K562 (cell line): ENCODE data around the gene INS. TPM values are rescaled to one million over a fixed set of nuclear protein-coding genes. Genes with fewer than 3 reads are reported as not detected.

Experiments used
- ATAC-seq: fragments of 200-7000 bp; cut with Tn5 transposase; 3 replicates; pipeline ENCODE4 v1.9.1; 2020; ENCODE audit warnings: moderate library complexity
- BruUV-seq: library from RNA; stranded (reverse); fragments of 400-500 nt; replicated peaks from 2 replicates; lab custom pipeline; 2021; lab: Mats Ljungman, UMichigan
- CTCF ChIA-PET: fragments of 300-600 bp; formaldehyde crosslinking; extraction: SDS; loops from one replicate; lab custom pipeline; 2021; ENCODE audit warnings: low intra/inter-chr PET ratio; lab: Yijun Ruan, JAX
- POLR2A ChIA-PET: fragments of 300-600, 350-650 bp; sonication (Branson Sonifier 250); formaldehyde crosslinking; extraction: SDS; loops from one replicate; lab custom pipeline; 2021; ENCODE audit warnings: antibody characterized with exemption, inconsistent platforms; lab: Yijun Ruan, JAX
- DNase-seq, 4 experiments: peaks; one replicate each; pipeline versions ENCODE4 v3.0.0 to v3.0.0-alpha.2; 2011 to 2018; ENCODE audit warnings: low spot score in 3 of 4, mixed read lengths in 3 of 4; ENCODE audit errors: extremely low read depth in 1 of 4
- FAIRE-seq: peaks from 2 replicates; lab custom pipeline; 2011; peaks lifted over from hg19 to GRCh38; lab: Jason Lieb, UNC
- H2AFZ ChIP-seq: 2 replicates; pipeline ENCODE4 v1.6.0; 2011; ENCODE audit warnings: low read depth, low read length, control low read depth, inconsistent platforms
- H3K27ac ChIP-seq: fragments of 200-600 bp; 3 replicates; pipeline ENCODE4 v1.8.0; 2011; ENCODE audit warnings: low read depth, mild to moderate bottlenecking, control low read depth, inconsistent platforms, low read length, moderate library complexity, mixed read lengths; ENCODE audit errors: extremely low read depth
- H3K27me3 ChIP-seq, 2 experiments: fragments of 300-600 bp in 1 of 2; 2 replicates in 1 of 2; 3 replicates in 1 of 2; pipeline versions ENCODE4 v1.6.0 to v1.8.0; 2011; ENCODE audit warnings: inconsistent platforms in 2 of 2, low read length in 2 of 2, mild to moderate bottlenecking in 1 of 2, mixed read lengths in 1 of 2, moderate library complexity in 1 of 2; ENCODE audit not compliant: control insufficient read depth in 2 of 2, insufficient read depth in 2 of 2
- H3K36me3 ChIP-seq: fragments of 300-600 bp; 3 replicates; pipeline ENCODE4 v1.8.0; 2011; ENCODE audit warnings: mild to moderate bottlenecking, low read length, inconsistent platforms; ENCODE audit not compliant: control insufficient read depth, insufficient read depth
- H3K4me1 ChIP-seq, 2 experiments: fragments of 200-600 bp in 1 of 2; replicated peaks in 1 of 2; 2 replicates in 1 of 2; 3 replicates in 1 of 2; pipeline versions ENCODE4 v1.5.1 to v1.8.0; 2011; ENCODE audit warnings: inconsistent platforms in 2 of 2, low read length in 2 of 2, mild to moderate bottlenecking in 1 of 2, mixed read lengths in 1 of 2, moderate library complexity in 1 of 2; ENCODE audit not compliant: control insufficient read depth in 2 of 2, insufficient read depth in 2 of 2
- H3K4me2 ChIP-seq: 2 replicates; pipeline ENCODE4 v1.6.1; 2011; ENCODE audit warnings: low read length, control low read depth, inconsistent platforms, mixed read lengths; ENCODE audit not compliant: insufficient read depth
- H3K4me3 ChIP-seq: fragments of 200-600 bp; sonication (generic), shearing (Covaris generic); 2 replicates; pipeline ENCODE4 v1.5.1; 2016; ENCODE audit warnings: control low read depth, inconsistent platforms
- H3K79me2 ChIP-seq: fragments of 200-600 bp; 3 replicates; pipeline ENCODE4 v1.8.0; 2011; ENCODE audit warnings: low read length, inconsistent platforms; ENCODE audit not compliant: control insufficient read depth, insufficient read depth
- H3K9ac ChIP-seq, 2 experiments: 2 replicates each; pipeline versions ENCODE4 v1.6.0 to v1.6.1; 2011; ENCODE audit warnings: low read depth in 2 of 2, low read length in 2 of 2, control low read depth in 1 of 2, inconsistent platforms in 1 of 2, mild to moderate bottlenecking in 1 of 2, mixed read lengths in 1 of 2; ENCODE audit not compliant: insufficient read depth in 1 of 2
- H3K9me1 ChIP-seq: one replicate; pipeline ENCODE4 v1.6.0; 2011; ENCODE audit warnings: inconsistent platforms, mild to moderate bottlenecking, low read length, moderate library complexity; ENCODE audit not compliant: control insufficient read depth, insufficient read depth
- H3K9me3 ChIP-seq: replicated peaks from 2 replicates; pipeline ENCODE4 v1.5.1; 2011; ENCODE audit warnings: low read depth, low read length, inconsistent platforms; ENCODE audit not compliant: control insufficient read depth, insufficient read depth
- H4K20me1 ChIP-seq: replicated peaks from 2 replicates; pipeline ENCODE4 v1.6.1; 2011; ENCODE audit warnings: low read length, inconsistent platforms, mixed read lengths; ENCODE audit not compliant: control insufficient read depth, insufficient read depth
- CBX3 ChIP-seq, 2 experiments: IDR thresholded peaks; 1 replicate in 1 of 2; 2 replicates in 1 of 2; pipeline ENCODE4 v1.6.1; 2012; ENCODE audit warnings: inconsistent platforms in 2 of 2, low read length in 2 of 2, borderline replicate concordance in 1 of 2, control low read depth in 1 of 2
- CBX5 ChIP-seq: IDR thresholded peaks from 2 replicates; pipeline ENCODE4 v1.6.1; 2014; ENCODE audit warnings: low read depth, borderline replicate concordance
- CHD1 ChIP-seq: fragments of 200-600 bp; sonication (generic); IDR thresholded peaks from one replicate; pipeline ENCODE4 v1.6.1; 2012; ENCODE audit warnings: mild to moderate bottlenecking, moderate library complexity, low read length, inconsistent platforms
- COPS2 ChIP-seq: fragments of 450-650 bp; conservative IDR thresholded peaks from 2 replicates; pipeline ENCODE4 v1.6.1; 2016; ENCODE audit warnings: mild to moderate bottlenecking, moderate library complexity
- EGR1 ChIP-seq: fragments of 450-650 bp; conservative IDR thresholded peaks from 2 replicates; pipeline ENCODE4 v1.6.1; 2017; ENCODE audit warnings: mild to moderate bottlenecking
- EHMT2 ChIP-seq: fragments of 450-650 bp; IDR thresholded peaks from 2 replicates; pipeline ENCODE4 v1.6.1; 2018; ENCODE audit warnings: antibody characterized with exemption
- ETV1 ChIP-seq: fragments of 450-650 bp; conservative IDR thresholded peaks from 2 replicates; pipeline ENCODE4 v1.6.1; 2016; ENCODE audit warnings: missing genetic modification characterization, control low read depth, low read depth, missing compliant biosample characterization
- GABPA ChIP-seq: fragments of 200-800 bp; sonication (Bioruptor generic); conservative IDR thresholded peaks from 2 replicates; pipeline ENCODE4 v1.6.1; 2016; ENCODE audit warnings: low read depth, missing genetic modification characterization, missing compliant biosample characterization
- GABPB1 ChIP-seq: sonication (generic); formaldehyde crosslinking; IDR thresholded peaks from 2 replicates; pipeline ENCODE4 v1.8.0; 2022; ENCODE audit warnings: mild to moderate bottlenecking, missing genetic modification reagents
- MYC ChIP-seq, 2 experiments: fragments of 250-450 bp in 1 of 2; sonication (Bioruptor Pico) in 1 of 2; IDR thresholded peaks; 2 replicates each; pipeline versions ENCODE4 v1.5.1 to v1.6.1; 2012 to 2021; ENCODE audit warnings: low read depth in 2 of 2, borderline replicate concordance in 1 of 2, improper control_type of control experiment in 1 of 2, low read length in 1 of 2, mild to moderate bottlenecking in 1 of 2, moderate library complexity in 1 of 2
- NFIX ChIP-seq: fragments of 250-450 bp; sonication (Bioruptor Pico); IDR thresholded peaks from 2 replicates; pipeline ENCODE4 v1.4.0; 2020; ENCODE audit warnings: low read depth, mild to moderate bottlenecking, moderate library complexity
- NR2F6 ChIP-seq: fragments of 450-650 bp; formaldehyde crosslinking; IDR thresholded peaks from 2 replicates; pipeline ENCODE4 v1.4.0; 2020; ENCODE audit warnings: mild to moderate bottlenecking
- PHF21A ChIP-seq: fragments of 450-650 bp; IDR thresholded peaks from 2 replicates; pipeline ENCODE4 v1.6.1; 2017; ENCODE audit warnings: low read depth, borderline replicate concordance
- RFX5 ChIP-seq: IDR thresholded peaks from 2 replicates; pipeline ENCODE4 v1.6.1; 2011; ENCODE audit warnings: low read depth, mild to moderate bottlenecking, improper control_type of control experiment, low read length
- SUPT5H ChIP-seq: fragments of 450-650 bp; IDR thresholded peaks from 2 replicates; pipeline ENCODE4 v1.6.1; 2016
- TRIM24 ChIP-seq, 2 experiments: fragments of 450-650 bp; IDR thresholded peaks; 2 replicates each; pipeline ENCODE4 v1.6.1; 2016
- TRIM28 ChIP-seq: fragments of 450-650 bp; IDR thresholded peaks from 2 replicates; pipeline ENCODE4 v1.6.1; 2017
- U2AF1 ChIP-seq: fragments of 200-400 bp; formaldehyde crosslinking; optimal IDR thresholded peaks from 2 replicates; pipeline ENCODE3; 2017; ENCODE audit warnings: mild to moderate bottlenecking, low read depth, low read length, moderate library complexity
- ZNF232 ChIP-seq: sonication (generic); formaldehyde crosslinking; IDR thresholded peaks from 2 replicates; pipeline ENCODE4 v1.8.0; 2022; ENCODE audit warnings: mild to moderate bottlenecking, missing genetic modification reagents
- ZNF280A ChIP-seq: fragments of 450-650 bp; IDR thresholded peaks from 2 replicates; pipeline ENCODE4 v1.6.1; 2018; ENCODE audit warnings: mild to moderate bottlenecking, low read depth; ENCODE audit not compliant: partially characterized antibody
- ZNF584 ChIP-seq: fragments of 200-800 bp; sonication (Bioruptor generic); IDR thresholded peaks from 2 replicates; pipeline ENCODE4 v1.6.1; 2016; ENCODE audit warnings: low read depth, mild to moderate bottlenecking, missing genetic modification characterization, missing compliant biosample characterization
- WGBS: fragments of 100-300 bp; shearing (Covaris generic); methylation state at CpG from one replicate; pipeline ENCODE4 v1.1.6; 2016; ENCODE audit warnings: low coverage, mixed read lengths; ENCODE audit not compliant: insufficient coverage; ENCODE audit errors: missing lambda C conversion rate; 5-methylcytosine and 5-hydroxymethylcytosine counted together
- in situ Hi-C: fragments of 300-500 bp; cut with MboI; formaldehyde crosslinking; loops from 4 replicates; pipeline ENCODE4 v1.15.0; 2018; ENCODE audit warnings: inconsistent platforms, mixed read lengths
- intact Hi-C: fragments of 100-400 bp; cut with micrococcal nuclease; formaldehyde crosslinking; loops from 2 replicates; pipeline ENCODE4 v1.14.2; 2022
- polyA plus RNA-seq, 8 experiments: library from polyadenylated mRNA; depleted of rRNA in 4 of 8; stranded (reverse) in 5 of 8; unstranded in 3 of 8; fragments of >200 nt; fragmentation: Nextera tagmentation in 2 of 8; fragmentation: Illumina TruSeq in 1 of 8; extraction: Ambion mirVana in 2 of 8; extraction: Trizol in 1 of 8; gene quantifications; 2 replicates each; pipeline versions ENCODE4 v1.2.1 to v1.2.3, GENCODE V29; 2011 to 2014; ENCODE audit warnings: inconsistent platforms in 1 of 8, missing spikeins in 1 of 8
- total RNA-seq, 7 experiments: library from RNA; depleted of rRNA in 6 of 7; stranded (reverse); fragments of >200 nt in 6 of 7; fragmentation: Illumina TruSeq in 2 of 7; extraction: Trizol in 2 of 7; gene quantifications; 2 replicates each; pipeline versions ENCODE4 v1.2.1 to v1.2.3, GENCODE V29; 2011 to 2021; ENCODE audit warnings: low replicate concordance in 1 of 7
- TF ChIP-seq, protein P1 (sequence below): fragments of 450-650 bp; IDR thresholded peaks from 2 replicates; pipeline ENCODE4 v1.6.1; 2016; ENCODE audit warnings: missing biosample characterization, missing genetic modification characterization

The INS gene
- total and polyA plus RNA-seq, 9 of the 15 experiments (the other 6 are each of a cell fraction or from before 2014, with no cell fraction given) = not detected

GRCh38 chr11:2116680-2117079 lies 44.3 kb downstream of the INS start:
- Histone ChIP-seq H3K9me3 (no peaks in the 10 kb centered on the region), H2AFZ (no peak overlapping the region), H4K20me1 (no peaks in the 10 kb centered on the region), H3K9me1 (no peaks in the 10 kb centered on the region), H3K4me2 (no peak overlapping the region), H3K4me1 (no peaks in the 10 kb centered on the region), H3K27me3 (peaks cover 4 to 30% of the 10 kb centered on the region in 2 experiments; a peak in 4 of 5 replicates), H3K9ac (no peak overlapping the region), H3K79me2 (no peaks in the 10 kb centered on the region), H3K27ac (no peak overlapping the region), H3K36me3 (no peaks in the 10 kb centered on the region), H3K4me3 (no peak overlapping the region)
- no peak for DNase-seq
- CTCF ChIA-PET = no interaction called here
- POLR2A ChIA-PET = interaction anchor here (0.6 kb wide), 1 partner anchor 18 kb away, joined by 3 read pairs; no protein-coding TSS in a partner anchor
- no peak for FAIRE-seq
- no peak for ATAC-seq
- TF ChIP-seq ZNF232 (CRISPR knock-in tag) (no peak), EHMT2 (peak; percentile 35; the same call in 1 of the 2 replicates), RFX5 (no peak), NR2F6 (CRISPR knock-in tag) (no peak), SUPT5H (no peak), TRIM24 (IDR thresholded peaks at IDR 0.05) (peak in 1 of 2 experiments; percentile 58; a peak in 1 of 4 replicates), CHD1 (no peak), ZNF280A (peak; percentile 44), TRIM28 (0 out of 2 replicates have a peak, but pooled peaks have one; percentile 64), NFIX (CRISPR knock-in tag) (no peak), COPS2 (no peak), GABPA (peak; percentile 62), ETV1 (tag) (peak; percentile 93), EGR1 (no peak), CBX5 (0 out of 2 replicates have a peak, but pooled peaks have one; percentile 29), CBX3 (IDR thresholded peaks at IDR 0.05; ENCODE audit: borderline replicate concordance in 1 of 2, low read length in 2 of 2) (peak in 1 of 2 experiments; percentile 87; a peak in 2 of 3 replicates), ZNF584 (CRISPR knock-in tag) (no peak), MYC (IDR thresholded peaks at IDR 0.05; ENCODE audit: low read depth, low read length) (no peak), MYC (CRISPR knock-in tag; IDR thresholded peaks at IDR 0.05; ENCODE audit: borderline replicate concordance, low read depth) (no peak), U2AF1 (no peak), PHF21A (no peak), GABPB1 (CRISPR knock-in tag) (peak; percentile 53)
- TF ChIP-seq, protein P1, sequence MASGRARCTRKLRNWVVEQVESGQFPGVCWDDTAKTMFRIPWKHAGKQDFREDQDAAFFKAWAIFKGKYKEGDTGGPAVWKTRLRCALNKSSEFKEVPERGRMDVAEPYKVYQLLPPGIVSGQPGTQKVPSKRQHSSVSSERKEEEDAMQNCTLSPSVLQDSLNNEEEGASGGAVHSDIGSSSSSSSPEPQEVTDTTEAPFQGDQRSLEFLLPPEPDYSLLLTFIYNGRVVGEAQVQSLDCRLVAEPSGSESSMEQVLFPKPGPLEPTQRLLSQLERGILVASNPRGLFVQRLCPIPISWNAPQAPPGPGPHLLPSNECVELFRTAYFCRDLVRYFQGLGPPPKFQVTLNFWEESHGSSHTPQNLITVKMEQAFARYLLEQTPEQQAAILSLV = no peak
- in situ Hi-C loops (no loop called here), intact Hi-C loops (no loop called here)
- no TSS peak for BruUV-seq
- WGBS = 0% methylated on average over 1 of the region's 1 CpG
